Stimulated activated CD8-positive, alpha-beta memory T cell treated with anti-CD3 and anti-CD28 coated beads, Interleukin-7, amount 100 ng/mL, for 48 hours (primary cell): ENCODE results near the gene DOCK4.

Source experiments
- DNase-seq, 2 donors: peaks; one replicate each; pipeline ENCODE4 v3.0.0-alpha.2; 2020; ENCODE audit warnings: low read depth in 1 of 2; ENCODE audit errors: extremely low read depth in 1 of 2

DOCK4 gene

DNA sequence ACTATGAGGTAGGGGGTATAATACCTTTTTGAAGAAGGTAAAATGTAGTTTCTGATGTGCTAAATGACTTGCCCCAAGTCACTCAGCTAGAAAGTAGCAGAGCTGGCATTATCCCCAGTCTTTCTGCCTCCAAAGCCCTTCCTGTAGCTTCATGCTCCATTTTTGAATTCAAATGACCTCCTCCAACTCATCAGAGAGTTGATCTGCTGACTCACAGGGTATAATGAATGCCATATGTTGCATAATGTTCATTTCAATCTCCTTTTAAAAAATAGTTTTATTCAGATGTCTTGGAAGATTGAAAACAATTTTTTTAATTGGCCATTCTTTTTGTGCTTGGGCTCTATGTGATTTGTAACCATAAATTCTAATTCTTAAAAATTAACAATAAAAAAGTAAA is 371.1 kb downstream of the DOCK4 start:
- DNase-seq, result no peak

DNA sequence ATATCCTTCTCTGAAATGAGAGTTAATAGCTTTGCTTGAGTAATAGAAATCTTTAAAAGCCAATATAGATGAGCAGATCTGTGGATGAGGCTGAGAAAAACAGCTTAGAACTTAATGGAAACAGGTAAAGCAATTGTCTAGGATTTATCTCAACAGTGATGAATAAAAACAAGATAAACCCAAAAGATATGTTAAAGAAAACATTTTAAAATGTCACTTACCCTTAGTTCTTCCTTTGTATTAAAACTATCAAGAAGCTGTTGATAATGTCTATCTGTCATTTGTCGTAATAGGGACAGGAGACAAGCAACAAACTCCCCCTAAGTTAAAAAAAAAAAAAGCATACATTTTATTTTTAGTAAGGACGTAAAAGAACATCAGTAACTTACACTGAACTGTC is 371.8 kb downstream of the DOCK4 start:
- DNase-seq, result no peak

DNA sequence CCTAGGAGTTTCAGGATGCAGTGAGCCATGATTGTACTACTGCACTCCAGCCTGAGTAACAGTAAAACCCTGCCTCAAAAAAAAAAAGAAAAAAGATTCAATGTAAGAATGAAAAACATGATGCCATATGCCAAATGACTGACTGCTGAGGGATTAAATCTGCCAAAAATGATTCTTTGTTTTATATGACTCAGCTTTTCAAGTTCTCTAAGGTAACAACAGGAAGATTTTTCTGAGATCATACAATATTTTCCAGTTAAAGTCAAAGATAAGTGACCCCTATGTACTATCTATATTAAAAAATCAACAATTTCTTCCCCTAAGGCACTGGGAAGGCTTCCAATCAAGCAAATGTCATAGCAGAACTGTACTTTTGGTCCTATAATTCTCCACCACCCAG is 372.7 kb downstream of the DOCK4 start:
- no peak for DNase-seq

DNA sequence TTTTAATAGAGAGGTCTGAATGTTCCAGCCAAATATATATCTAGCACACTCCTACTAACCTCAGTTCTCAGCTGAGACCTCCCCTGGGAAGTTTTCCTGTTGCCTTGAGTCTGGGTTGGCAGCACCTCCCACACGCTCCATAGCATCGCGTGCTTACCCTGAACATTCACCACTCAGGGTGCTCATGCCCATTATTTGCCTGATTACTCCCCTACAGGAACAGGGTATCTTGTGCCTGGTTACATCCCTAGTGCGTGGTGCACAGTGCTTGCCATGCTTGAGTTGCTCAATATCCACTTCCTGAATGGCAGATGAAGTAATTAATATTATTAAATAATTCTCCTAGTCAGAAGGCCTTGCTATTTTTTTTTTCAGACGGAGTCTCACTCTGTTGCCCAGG is 374.0 kb downstream of the DOCK4 start:
- no peak for DNase-seq

DNA sequence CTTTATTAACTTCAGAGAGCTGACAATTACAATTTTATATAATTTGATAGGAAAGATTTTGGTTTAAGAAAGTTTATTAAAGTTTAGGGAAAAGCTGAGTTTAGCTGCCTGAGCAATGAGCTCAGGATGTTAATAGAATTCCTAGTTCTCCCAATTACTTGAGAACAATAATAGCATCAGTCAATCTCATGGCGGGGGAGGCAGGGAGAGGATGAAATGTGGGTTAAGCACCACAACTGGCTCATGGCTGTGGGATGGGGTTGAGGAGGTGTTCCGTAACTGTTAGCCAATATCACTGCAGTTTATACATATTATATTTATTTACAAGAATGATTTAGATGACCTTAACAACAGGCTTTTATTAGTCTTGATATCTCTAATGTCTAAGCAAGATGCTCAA is 377.0 kb downstream of the DOCK4 start:
- DNase-seq, result no peak

DNA sequence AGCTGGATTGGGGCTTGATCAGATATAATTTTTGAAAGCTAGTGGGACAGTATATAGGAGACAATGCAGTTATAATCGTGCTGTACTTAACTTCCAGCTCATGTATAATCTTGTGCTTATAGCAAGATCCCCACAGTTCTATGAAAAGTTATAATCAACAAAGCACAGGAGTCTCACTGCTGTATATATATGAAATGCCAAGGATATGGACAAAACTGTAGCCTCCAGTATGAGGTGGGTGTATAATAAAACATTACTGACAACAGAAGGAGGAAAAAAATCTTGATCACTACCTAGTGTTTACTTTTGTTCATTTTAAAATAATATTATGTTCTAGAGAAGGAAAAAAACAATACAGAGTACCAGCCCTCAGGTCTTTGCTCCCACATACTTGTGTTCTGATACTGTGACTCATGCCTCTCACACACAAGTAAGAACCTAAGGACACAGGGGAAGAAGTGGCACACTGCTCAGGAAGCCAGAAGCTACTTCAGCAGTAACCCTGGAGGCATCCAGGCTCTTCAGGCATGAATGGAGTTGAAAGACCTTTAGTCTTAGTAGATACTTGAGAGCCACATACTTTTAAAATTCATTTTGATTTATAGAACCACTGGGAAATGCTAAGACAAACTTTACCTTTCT is 378.2 kb downstream of the DOCK4 start:
- DNase-seq, result no peak

DNA sequence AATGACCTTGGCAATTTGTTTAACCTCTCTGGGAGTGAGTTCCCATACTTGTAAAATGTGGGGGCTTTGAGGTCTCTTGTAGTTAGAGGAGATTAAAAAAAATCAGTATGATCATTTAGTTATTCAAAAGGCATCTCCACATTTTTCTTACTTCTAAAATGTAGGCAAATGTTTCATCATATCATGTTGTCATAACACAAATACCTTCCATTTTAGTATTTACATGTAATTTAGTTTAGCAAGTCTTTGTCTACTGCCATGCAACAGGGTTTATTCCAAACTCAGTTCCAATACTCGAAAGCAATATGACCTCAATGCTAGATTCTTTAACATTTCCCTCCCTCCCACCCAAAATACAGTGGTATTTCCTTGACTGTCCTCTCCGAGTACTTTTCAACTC is 381.2 kb downstream of the DOCK4 start:
- DNase-seq, result no peak

DNA sequence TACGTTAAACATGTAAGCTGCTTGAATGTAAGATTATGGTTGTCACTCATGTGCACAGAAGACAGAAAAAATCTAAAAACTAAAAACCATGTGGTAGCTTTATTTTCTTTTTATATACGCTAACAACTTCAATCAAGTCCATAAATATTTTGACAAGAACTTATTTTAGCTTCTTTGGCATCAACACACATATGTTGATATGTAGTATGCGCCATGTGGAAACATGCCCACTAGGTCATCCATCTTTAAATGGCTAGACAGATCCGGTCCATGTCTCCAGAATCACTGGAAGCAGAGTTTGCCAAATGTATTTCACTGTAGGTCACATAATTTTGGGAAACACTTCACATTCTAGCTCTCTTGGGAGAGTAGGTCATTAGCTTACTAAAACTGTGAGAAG is 382.4 kb downstream of the DOCK4 start:
- no peak for DNase-seq

DNA sequence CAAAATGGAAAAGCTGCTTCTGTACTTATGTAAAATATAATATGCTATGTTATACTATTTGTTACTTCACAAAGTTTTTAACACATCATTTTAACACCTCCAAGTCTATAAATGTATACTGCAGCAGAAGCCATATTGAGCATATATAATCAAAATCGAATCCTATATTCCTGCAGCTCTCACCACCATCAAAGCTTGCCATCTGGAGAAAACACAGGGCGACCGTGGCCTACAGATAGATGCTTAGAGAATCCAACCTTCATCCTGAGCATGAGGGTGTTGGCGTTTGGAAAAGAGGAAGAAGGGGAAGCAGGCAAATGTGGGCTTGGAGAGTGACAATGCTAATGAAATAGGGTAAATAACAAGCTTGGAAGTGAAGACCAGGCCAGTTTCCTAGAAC is 385.2 kb downstream of the DOCK4 start:
- no peak for DNase-seq

DNA sequence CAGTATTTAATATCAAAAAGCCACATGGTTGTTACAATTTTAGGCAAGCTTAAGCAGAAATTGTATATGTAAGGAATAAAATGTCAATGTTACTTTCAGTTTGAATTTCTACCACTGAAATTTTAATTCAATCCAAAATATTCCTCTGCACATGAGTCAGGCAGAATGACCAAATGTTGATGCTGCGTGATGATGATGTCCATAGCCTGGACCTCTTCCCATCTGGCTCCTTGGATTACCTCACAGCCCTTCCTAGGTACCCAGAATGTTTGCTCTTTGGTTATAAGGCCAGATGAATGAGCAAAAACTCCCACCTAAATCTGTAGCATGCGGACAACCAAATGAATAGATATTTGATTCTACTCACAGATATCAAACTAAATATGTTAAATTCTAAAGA is 385.6 kb downstream of the DOCK4 start:
- no peak for DNase-seq

DNA sequence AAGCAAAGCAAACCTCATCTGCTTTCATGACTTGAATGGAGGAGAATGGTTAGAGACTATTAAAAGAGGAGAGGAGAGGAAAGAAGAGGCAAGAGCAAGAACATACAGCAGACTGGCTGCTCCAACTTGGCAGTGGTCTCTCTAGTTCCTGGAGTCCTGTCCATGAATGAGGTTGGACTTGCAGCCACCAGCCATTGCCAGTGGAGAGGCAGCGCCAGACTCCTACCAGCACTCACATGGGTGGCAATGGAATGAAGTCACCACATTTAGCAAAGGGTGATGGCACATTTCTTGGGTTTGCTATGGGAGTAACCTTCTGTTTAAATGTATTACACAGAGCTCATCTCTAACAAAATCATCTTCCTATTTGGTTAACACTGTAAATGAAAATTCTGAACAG is 386.1 kb downstream of the DOCK4 start:
- no peak for DNase-seq

DNA sequence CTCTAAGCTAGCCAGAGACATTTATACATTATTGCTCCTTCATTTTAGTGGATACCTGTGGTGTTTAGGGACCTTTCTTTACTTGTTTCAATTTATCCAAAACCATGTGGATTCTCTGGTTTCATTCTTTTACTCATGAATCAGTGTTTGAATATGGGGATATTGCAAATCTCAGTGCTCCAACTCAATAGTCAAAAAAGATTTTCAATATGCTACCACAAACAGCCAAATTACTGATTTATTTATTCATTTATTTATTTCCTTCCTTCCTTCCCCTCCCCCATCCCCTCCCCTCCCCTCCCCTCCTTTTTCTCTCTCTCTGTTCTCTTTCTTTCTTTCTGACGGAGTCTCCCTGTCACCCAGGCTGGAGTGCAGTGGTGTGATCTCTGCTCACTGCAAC is 390.8 kb downstream of the DOCK4 start:
- DNase-seq, result no peak

DNA sequence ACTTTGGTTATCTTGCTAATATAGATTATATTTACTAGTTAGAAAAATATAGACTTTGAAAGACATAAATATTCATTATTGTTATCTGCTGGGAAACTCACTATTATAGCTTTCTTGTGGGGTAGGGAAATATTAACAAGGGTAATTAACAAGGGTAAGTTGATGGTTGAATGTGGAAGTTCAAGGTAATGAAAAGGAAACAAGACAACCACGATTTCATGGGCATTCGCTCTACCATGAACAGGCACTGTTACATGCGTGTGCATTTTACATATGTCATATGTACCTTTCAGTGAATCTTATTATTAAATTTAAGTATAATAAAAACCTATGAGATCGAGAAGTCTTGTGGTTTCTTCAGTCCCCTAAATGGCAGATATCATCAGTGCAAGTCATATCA is 392.9 kb downstream of the DOCK4 start:
- DNase-seq, result no peak

DNA sequence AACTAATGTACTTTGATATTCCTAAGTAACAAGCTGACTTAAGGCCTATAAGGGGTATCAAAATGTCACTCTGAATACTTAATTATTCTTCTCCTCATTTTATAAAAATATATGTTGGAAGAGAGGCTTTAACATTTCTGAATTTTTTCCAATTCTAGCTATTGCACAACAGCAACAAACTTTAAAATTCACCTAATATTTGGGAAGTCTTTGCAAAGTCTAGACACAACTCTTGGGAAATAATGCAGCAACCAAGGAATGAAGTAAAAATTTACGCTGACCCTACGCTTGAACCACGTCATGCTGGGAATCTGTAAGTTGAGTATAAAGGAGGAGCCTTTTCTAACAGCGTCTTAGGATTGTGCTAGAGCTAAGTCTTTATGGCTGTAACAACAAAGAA is 400.0 kb downstream of the DOCK4 start:
- DNase-seq, result no peak

DNA sequence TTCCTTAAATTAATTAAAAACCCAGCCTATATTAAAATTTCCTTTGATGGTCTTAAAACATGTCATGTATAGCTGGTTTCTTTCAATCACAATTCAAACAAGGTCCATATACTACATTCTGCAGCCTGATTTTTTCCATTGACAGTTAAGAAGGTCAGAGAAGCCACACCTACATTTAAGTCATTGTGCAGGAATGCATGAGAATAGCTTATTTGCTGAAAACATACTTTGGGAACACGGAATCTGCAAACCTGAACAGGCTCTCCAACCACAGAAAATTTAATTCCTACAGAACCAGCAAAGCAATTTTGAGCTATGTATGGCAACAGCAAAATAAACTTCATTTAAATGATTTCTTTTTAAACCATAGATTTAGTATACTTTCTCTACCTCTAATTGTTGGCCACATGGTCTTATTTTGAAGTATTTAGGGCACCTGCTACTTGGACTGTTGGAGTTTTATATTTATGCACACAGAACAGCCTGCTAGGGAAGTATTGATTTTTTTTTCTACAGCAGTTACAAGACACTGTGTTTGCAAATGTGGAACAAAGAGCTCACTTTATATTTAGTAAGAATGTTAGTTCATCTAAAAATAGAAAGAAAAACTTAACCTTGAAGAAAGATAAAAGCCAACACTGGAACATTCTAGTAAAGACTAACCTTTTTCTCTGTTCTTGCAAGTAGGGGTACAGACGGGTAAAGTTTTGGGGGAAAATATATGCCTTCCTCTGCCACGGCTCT is 403.0 kb downstream of the DOCK4 start:
- DNase-seq, result no peak

DNA sequence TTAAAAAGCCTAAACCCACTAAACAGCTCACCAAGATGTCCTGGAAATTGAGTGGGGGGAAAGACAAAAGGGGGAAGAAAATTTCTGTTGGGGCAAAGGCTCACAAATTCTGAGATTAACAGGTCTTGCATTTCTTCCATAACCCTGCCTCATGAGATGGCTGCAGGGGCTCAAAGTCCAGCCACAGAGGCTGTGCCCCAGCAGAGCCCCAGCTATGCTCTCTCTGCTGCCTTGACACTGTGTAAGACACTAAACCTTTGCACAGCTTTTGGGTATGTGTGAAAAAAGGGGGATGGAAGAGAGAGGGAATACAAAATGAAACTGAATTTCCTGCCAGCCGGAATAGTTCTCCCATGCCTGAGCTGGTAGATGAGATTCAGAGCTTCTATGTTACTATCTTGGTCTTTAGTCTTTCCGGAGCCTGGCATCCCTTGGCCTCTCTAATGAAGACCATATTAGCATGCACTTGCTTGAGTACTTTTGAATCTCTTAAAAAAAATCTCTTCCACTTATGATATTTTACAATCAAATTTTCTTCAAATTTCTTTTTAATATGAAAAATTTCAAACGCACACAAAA is 403.9 kb downstream of the DOCK4 start:
- DNase-seq, result no peak

DNA sequence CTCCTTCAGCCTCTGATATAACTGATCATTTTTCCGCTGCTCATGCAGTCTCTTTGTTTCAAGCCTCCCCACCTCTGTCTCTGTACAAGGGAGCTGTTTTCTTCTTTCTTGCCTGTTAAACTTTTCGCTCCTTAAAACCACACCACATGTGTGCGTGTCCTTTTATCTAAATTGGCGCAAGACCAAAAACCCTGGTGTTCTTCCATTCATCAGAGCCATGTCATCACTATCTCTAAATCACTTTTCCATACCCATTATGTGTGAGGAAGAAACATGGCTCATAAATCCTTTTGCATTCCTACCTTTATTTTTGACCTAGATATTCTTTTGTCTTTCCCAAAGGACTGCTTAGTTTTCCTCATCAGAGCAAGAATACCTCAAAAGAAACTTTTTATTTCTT is 404.9 kb downstream of the DOCK4 start:
- DNase-seq, result no peak

DNA sequence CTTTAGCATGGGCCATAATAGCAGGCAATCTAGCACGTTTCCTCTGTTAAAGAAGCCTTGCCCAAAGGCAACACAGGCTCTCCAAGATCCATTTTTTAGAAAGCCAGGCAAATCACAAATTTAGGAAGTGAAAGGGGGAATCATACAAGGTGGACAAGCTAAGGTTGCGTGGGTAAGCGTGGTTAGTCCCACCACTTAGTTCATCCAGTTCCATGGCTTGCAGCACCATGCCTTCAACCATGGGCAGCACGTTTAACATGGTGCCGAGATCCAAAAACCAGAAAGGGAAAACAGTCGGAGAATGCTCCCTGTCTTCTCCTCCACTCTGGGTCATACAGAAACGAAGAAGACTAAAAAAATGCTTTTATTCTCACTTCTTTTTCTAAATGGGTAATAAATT is 409.5 kb downstream of the DOCK4 start:
- DNase-seq, result no peak

DNA sequence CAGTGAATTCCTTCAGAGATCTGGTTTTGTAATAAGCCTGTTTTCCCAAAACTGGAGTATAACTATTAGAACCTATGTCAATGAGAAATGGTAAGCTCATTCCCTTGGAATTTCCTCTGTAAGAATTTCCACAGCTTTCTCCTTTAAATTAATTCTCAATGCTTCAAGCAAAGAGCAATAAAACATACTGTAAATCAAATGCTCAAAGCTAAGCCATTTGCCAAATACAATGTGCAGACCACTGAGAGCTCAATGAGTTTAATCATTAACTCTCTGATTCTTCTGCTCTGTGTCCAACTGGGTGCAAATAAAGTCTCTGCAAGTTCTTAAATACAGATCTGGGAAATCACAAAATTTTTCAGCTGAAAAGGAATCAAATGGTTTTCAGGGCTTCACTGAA is 416.3 kb downstream of the DOCK4 start:
- no peak for DNase-seq

DNA sequence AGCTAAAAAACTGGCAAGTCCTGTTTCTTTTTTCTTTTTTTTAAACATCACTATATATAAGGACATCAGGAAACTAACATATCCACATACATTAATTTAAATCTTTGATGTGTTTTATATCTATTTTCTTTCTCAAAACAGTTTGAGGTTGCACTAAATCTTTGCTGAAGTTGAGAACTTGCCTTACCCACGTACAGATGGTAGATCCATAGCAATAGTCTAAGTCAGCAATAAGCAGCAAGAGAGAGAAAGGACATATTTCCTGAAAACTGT is 417.2 kb downstream of the DOCK4 start:
- DNase-seq, result no peak

DNA sequence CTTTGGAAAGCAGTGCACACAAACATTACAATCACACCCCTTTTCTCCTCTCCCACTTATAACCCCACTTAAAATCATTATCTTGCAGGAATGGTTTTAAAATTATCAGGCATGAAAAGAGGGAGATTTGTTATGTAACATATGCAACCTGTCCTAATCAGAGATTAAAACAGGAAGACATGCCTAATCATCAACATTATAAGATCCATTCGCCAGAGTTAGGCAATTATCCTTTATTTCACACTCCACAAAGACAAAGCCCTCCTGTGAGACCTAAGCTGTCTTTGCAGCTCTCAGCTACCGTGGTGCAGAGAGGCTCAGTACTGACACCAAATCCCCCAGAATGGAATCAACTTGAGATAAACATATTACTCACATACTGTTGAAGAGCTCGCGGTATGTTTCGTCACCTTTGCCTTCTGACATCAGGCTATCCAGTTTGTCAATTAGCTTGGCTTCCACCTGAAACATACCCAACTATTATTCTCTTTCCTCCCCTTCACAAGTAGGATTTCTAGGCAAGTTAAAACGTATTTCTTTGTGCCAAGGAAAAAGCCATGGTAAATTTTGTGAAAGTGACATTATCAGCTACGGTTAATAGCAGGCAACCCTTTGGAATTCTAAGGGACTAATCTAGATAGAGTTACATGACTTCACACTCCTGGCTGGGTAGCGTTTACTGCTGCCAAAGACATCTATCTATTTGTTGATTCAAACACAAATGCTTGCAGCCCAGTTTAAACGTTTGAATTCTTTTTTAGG is 417.7 kb downstream of the DOCK4 start:
- no peak for DNase-seq

DNA sequence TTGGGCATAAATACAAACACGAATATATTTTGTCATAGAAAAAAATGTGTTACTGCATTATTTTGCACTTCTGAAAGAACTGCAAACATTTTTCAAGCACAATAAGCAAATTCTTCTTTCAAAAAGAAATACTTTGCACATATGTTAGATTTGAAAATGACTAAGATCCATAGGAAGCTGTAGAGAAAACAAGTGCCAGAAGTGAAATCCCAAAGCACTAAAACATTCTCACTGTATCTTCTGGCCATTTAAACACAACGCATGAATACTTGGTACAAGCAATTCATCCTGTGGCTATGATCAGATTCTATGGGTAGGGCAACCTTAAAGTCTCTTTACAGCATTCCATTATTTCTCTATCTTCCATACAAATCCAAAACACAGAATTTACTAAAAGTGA is 418.5 kb downstream of the DOCK4 start:
- no peak for DNase-seq
